K562 (cell line): ENCODE measurements around the gene CFHR5. TPM values are rescaled to one million over a fixed set of nuclear protein-coding genes. Genes with fewer than 3 reads are reported as not detected.

Experiments
- ATAC-seq: fragments of 200-7000 bp; cut with Tn5 transposase; 3 replicates; pipeline ENCODE4 v1.9.1; 2020; ENCODE audit warnings: moderate library complexity
- BruUV-seq: library from RNA; stranded (reverse); fragments of 400-500 nt; replicated peaks from 2 replicates; lab custom pipeline; 2021; lab: Mats Ljungman, UMichigan
- CTCF ChIA-PET: fragments of 300-600 bp; formaldehyde crosslinking; extraction: SDS; loops from one replicate; lab custom pipeline; 2021; ENCODE audit warnings: low intra/inter-chr PET ratio; lab: Yijun Ruan, JAX
- POLR2A ChIA-PET: fragments of 300-600, 350-650 bp; sonication (Branson Sonifier 250); formaldehyde crosslinking; extraction: SDS; loops from one replicate; lab custom pipeline; 2021; ENCODE audit warnings: antibody characterized with exemption, inconsistent platforms; lab: Yijun Ruan, JAX
- DNase-seq, 4 experiments: peaks; one replicate each; pipeline versions ENCODE4 v3.0.0 to v3.0.0-alpha.2; 2011 to 2018; ENCODE audit warnings: low spot score in 3 of 4, mixed read lengths in 3 of 4; ENCODE audit errors: extremely low read depth in 1 of 4
- FAIRE-seq: peaks from 2 replicates; lab custom pipeline; 2011; peaks lifted over from hg19 to GRCh38; lab: Jason Lieb, UNC
- H2AFZ ChIP-seq: 2 replicates; pipeline ENCODE4 v1.6.0; 2011; ENCODE audit warnings: low read depth, low read length, control low read depth, inconsistent platforms
- H3K27ac ChIP-seq: fragments of 200-600 bp; 3 replicates; pipeline ENCODE4 v1.8.0; 2011; ENCODE audit warnings: low read depth, mild to moderate bottlenecking, control low read depth, inconsistent platforms, low read length, moderate library complexity, mixed read lengths; ENCODE audit errors: extremely low read depth
- H3K27me3 ChIP-seq, 2 experiments: fragments of 300-600 bp in 1 of 2; 2 replicates in 1 of 2; 3 replicates in 1 of 2; pipeline versions ENCODE4 v1.6.0 to v1.8.0; 2011; ENCODE audit warnings: inconsistent platforms in 2 of 2, low read length in 2 of 2, mild to moderate bottlenecking in 1 of 2, mixed read lengths in 1 of 2, moderate library complexity in 1 of 2; ENCODE audit not compliant: control insufficient read depth in 2 of 2, insufficient read depth in 2 of 2
- H3K36me3 ChIP-seq: fragments of 300-600 bp; 3 replicates; pipeline ENCODE4 v1.8.0; 2011; ENCODE audit warnings: mild to moderate bottlenecking, low read length, inconsistent platforms; ENCODE audit not compliant: control insufficient read depth, insufficient read depth
- H3K4me1 ChIP-seq, 2 experiments: fragments of 200-600 bp in 1 of 2; replicated peaks in 1 of 2; 2 replicates in 1 of 2; 3 replicates in 1 of 2; pipeline versions ENCODE4 v1.5.1 to v1.8.0; 2011; ENCODE audit warnings: inconsistent platforms in 2 of 2, low read length in 2 of 2, mild to moderate bottlenecking in 1 of 2, mixed read lengths in 1 of 2, moderate library complexity in 1 of 2; ENCODE audit not compliant: control insufficient read depth in 2 of 2, insufficient read depth in 2 of 2
- H3K4me2 ChIP-seq: 2 replicates; pipeline ENCODE4 v1.6.1; 2011; ENCODE audit warnings: low read length, control low read depth, inconsistent platforms, mixed read lengths; ENCODE audit not compliant: insufficient read depth
- H3K4me3 ChIP-seq: fragments of 200-600 bp; sonication (generic), shearing (Covaris generic); 2 replicates; pipeline ENCODE4 v1.5.1; 2016; ENCODE audit warnings: control low read depth, inconsistent platforms
- H3K79me2 ChIP-seq: fragments of 200-600 bp; 3 replicates; pipeline ENCODE4 v1.8.0; 2011; ENCODE audit warnings: low read length, inconsistent platforms; ENCODE audit not compliant: control insufficient read depth, insufficient read depth
- H3K9ac ChIP-seq, 2 experiments: 2 replicates each; pipeline versions ENCODE4 v1.6.0 to v1.6.1; 2011; ENCODE audit warnings: low read depth in 2 of 2, low read length in 2 of 2, control low read depth in 1 of 2, inconsistent platforms in 1 of 2, mild to moderate bottlenecking in 1 of 2, mixed read lengths in 1 of 2; ENCODE audit not compliant: insufficient read depth in 1 of 2
- H3K9me1 ChIP-seq: one replicate; pipeline ENCODE4 v1.6.0; 2011; ENCODE audit warnings: inconsistent platforms, mild to moderate bottlenecking, low read length, moderate library complexity; ENCODE audit not compliant: control insufficient read depth, insufficient read depth
- H3K9me3 ChIP-seq: replicated peaks from 2 replicates; pipeline ENCODE4 v1.5.1; 2011; ENCODE audit warnings: low read depth, low read length, inconsistent platforms; ENCODE audit not compliant: control insufficient read depth, insufficient read depth
- H4K20me1 ChIP-seq: replicated peaks from 2 replicates; pipeline ENCODE4 v1.6.1; 2011; ENCODE audit warnings: low read length, inconsistent platforms, mixed read lengths; ENCODE audit not compliant: control insufficient read depth, insufficient read depth
- BDP1 ChIP-seq: IDR thresholded peaks from 3 replicates; pipeline ENCODE4 v1.6.1; 2011; ENCODE audit not compliant: insufficient read length, insufficient read depth
- C11orf30 ChIP-seq: fragments of 450-650 bp; IDR thresholded peaks from 2 replicates; pipeline ENCODE4 v1.6.1; 2016; ENCODE audit warnings: low read depth, mild to moderate bottlenecking
- CCAR2 ChIP-seq: fragments of 200-400 bp; formaldehyde crosslinking; IDR thresholded peaks from 2 replicates; pipeline ENCODE4 v1.6.1; 2017; ENCODE audit warnings: mild to moderate bottlenecking, low read depth, low read length
- CHD2 ChIP-seq: IDR thresholded peaks from 2 replicates; pipeline ENCODE4 v1.6.1; 2011; ENCODE audit warnings: low read depth, low read length
- ELF4 ChIP-seq: fragments of 450-650 bp; formaldehyde crosslinking; IDR thresholded peaks from 2 replicates; pipeline ENCODE4 v1.4.0; 2022; ENCODE audit warnings: missing genetic modification characterization
- HNRNPLL ChIP-seq: fragments of 200-400 bp; formaldehyde crosslinking; IDR thresholded peaks from 2 replicates; pipeline ENCODE4 v1.6.1; 2017; ENCODE audit warnings: low read length, low read depth, mild to moderate bottlenecking; ENCODE audit not compliant: poor library complexity, severe bottlenecking
- IRF1 ChIP-seq: sonication (generic); formaldehyde crosslinking; IDR thresholded peaks from 2 replicates; pipeline ENCODE4 v1.8.0; 2022; ENCODE audit warnings: missing genetic modification reagents, mild to moderate bottlenecking, borderline replicate concordance
- IRF2 ChIP-seq: sonication (generic); formaldehyde crosslinking; IDR thresholded peaks from 2 replicates; pipeline ENCODE4 v1.8.1; 2022; ENCODE audit warnings: mild to moderate bottlenecking, missing genetic modification reagents
- NCOA6 ChIP-seq: fragments of 450-650 bp; IDR thresholded peaks from 2 replicates; pipeline ENCODE4 v1.6.1; 2017; ENCODE audit warnings: mild to moderate bottlenecking
- NR2C2 ChIP-seq, 2 experiments: fragments of 200-800 bp in 1 of 2; sonication (Bioruptor generic) in 1 of 2; sonication (generic) in 1 of 2; formaldehyde crosslinking in 1 of 2; IDR thresholded peaks; 2 replicates each; pipeline versions ENCODE4 v1.6.1 to v1.8.0; 2016 to 2022; ENCODE audit warnings: mild to moderate bottlenecking in 1 of 2, missing compliant biosample characterization in 1 of 2, missing genetic modification characterization in 1 of 2, missing genetic modification reagents in 1 of 2
- SUPT5H ChIP-seq: fragments of 450-650 bp; IDR thresholded peaks from 2 replicates; pipeline ENCODE4 v1.6.1; 2016
- TFE3 ChIP-seq: fragments of 450-650 bp; formaldehyde crosslinking; IDR thresholded peaks from 2 replicates; pipeline ENCODE4 v1.4.0; 2020; ENCODE audit warnings: mild to moderate bottlenecking, mixed read lengths
- U2AF1 ChIP-seq: fragments of 200-400 bp; formaldehyde crosslinking; optimal IDR thresholded peaks from 2 replicates; pipeline ENCODE3; 2017; ENCODE audit warnings: mild to moderate bottlenecking, low read depth, low read length, moderate library complexity
- ZFP91 ChIP-seq: sonication (generic); formaldehyde crosslinking; IDR thresholded peaks from 2 replicates; pipeline ENCODE4 v1.8.0; 2022; ENCODE audit warnings: mild to moderate bottlenecking, missing genetic modification reagents
- ZNF124 ChIP-seq: sonication (generic); formaldehyde crosslinking; IDR thresholded peaks from 2 replicates; pipeline ENCODE4 v1.8.1; 2022; ENCODE audit warnings: missing genetic modification reagents
- ZNF274 ChIP-seq: IDR thresholded peaks from 2 replicates; pipeline ENCODE4 v1.6.1; 2011; ENCODE audit warnings: low read depth, mild to moderate bottlenecking, low read length, moderate library complexity, borderline replicate concordance
- ZNF561 ChIP-seq: fragments of 450-650 bp; formaldehyde crosslinking; conservative IDR thresholded peaks from 2 replicates; pipeline ENCODE4 v1.4.0; 2020; ENCODE audit warnings: mild to moderate bottlenecking, moderate library complexity
- ZNF717 ChIP-seq: fragments of 250-450 bp; sonication (Bioruptor Pico); IDR thresholded peaks from 2 replicates; pipeline ENCODE4 v1.5.0; 2021
- WGBS: fragments of 100-300 bp; shearing (Covaris generic); methylation state at CpG from one replicate; pipeline ENCODE4 v1.1.6; 2016; ENCODE audit warnings: low coverage, mixed read lengths; ENCODE audit not compliant: insufficient coverage; ENCODE audit errors: missing lambda C conversion rate; 5-methylcytosine and 5-hydroxymethylcytosine counted together
- in situ Hi-C: fragments of 300-500 bp; cut with MboI; formaldehyde crosslinking; loops from 4 replicates; pipeline ENCODE4 v1.15.0; 2018; ENCODE audit warnings: inconsistent platforms, mixed read lengths
- intact Hi-C: fragments of 100-400 bp; cut with micrococcal nuclease; formaldehyde crosslinking; loops from 2 replicates; pipeline ENCODE4 v1.14.2; 2022
- polyA plus RNA-seq, 8 experiments: library from polyadenylated mRNA; depleted of rRNA in 4 of 8; stranded (reverse) in 5 of 8; unstranded in 3 of 8; fragments of >200 nt; fragmentation: Nextera tagmentation in 2 of 8; fragmentation: Illumina TruSeq in 1 of 8; extraction: Ambion mirVana in 2 of 8; extraction: Trizol in 1 of 8; gene quantifications; 2 replicates each; pipeline versions ENCODE4 v1.2.1 to v1.2.3, GENCODE V29; 2011 to 2014; ENCODE audit warnings: inconsistent platforms in 1 of 8, missing spikeins in 1 of 8
- total RNA-seq, 7 experiments: library from RNA; depleted of rRNA in 6 of 7; stranded (reverse); fragments of >200 nt in 6 of 7; fragmentation: Illumina TruSeq in 2 of 7; extraction: Trizol in 2 of 7; gene quantifications; 2 replicates each; pipeline versions ENCODE4 v1.2.1 to v1.2.3, GENCODE V29; 2011 to 2021; ENCODE audit warnings: low replicate concordance in 1 of 7
- TF ChIP-seq, protein P1 (sequence below): fragments of 450-650 bp; formaldehyde crosslinking; IDR thresholded peaks from 2 replicates; pipeline ENCODE4 v1.4.0; 2020; ENCODE audit warnings: mild to moderate bottlenecking, moderate library complexity

CFHR5 gene
- total and polyA plus RNA-seq, 9 of the 15 experiments (the other 6 are each of a cell fraction or from before 2014, with no cell fraction given) = not detected

GRCh38 chr1:196955926-196956325, 21.4 kb upstream of the CFHR5 start (continued):
- TF ChIP-seq, protein P1, sequence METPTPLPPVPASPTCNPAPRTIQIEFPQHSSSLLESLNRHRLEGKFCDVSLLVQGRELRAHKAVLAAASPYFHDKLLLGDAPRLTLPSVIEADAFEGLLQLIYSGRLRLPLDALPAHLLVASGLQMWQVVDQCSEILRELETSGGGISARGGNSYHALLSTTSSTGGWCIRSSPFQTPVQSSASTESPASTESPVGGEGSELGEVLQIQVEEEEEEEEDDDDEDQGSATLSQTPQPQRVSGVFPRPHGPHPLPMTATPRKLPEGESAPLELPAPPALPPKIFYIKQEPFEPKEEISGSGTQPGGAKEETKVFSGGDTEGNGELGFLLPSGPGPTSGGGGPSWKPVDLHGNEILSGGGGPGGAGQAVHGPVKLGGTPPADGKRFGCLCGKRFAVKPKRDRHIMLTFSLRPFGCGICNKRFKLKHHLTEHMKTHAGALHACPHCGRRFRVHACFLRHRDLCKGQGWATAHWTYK = no peak
- TF ChIP-seq ZNF124 (CRISPR knock-in tag) = no peak
- no peak for TF ChIP-seq ZNF717 (CRISPR knock-in tag)
- TF ChIP-seq U2AF1 = no peak
- TF ChIP-seq TFE3 (CRISPR knock-in tag) = no peak
- no peak for TF ChIP-seq ELF4 (CRISPR knock-in tag)
- no peak for TF ChIP-seq NR2C2 (CRISPR knock-in tag; IDR thresholded peaks at IDR 0.05)
- TF ChIP-seq NR2C2 (tag; IDR thresholded peaks at IDR 0.05) = no peak
- TF ChIP-seq CHD2 = no peak
- no peak for TF ChIP-seq ZNF274

GRCh38 chr1:196960854-196961253, 16.5 kb upstream of the CFHR5 start:
- Histone ChIP-seq H4K20me1 (no peaks in the 10 kb centered on the region), H3K79me2 (no peaks in the 10 kb centered on the region), H3K36me3 (no peaks in the 10 kb centered on the region), H3K27me3 (no peaks in the 10 kb centered on the region), H3K4me3 (no peak overlapping the region), H2AFZ (no peak overlapping the region), H3K9me3 (no peaks in the 10 kb centered on the region), H3K4me2 (no peak overlapping the region), H3K9me1 (no peaks in the 10 kb centered on the region), H3K9ac (no peak overlapping the region), H3K27ac (no peak overlapping the region), H3K4me1 (no peaks in the 10 kb centered on the region)
- WGBS = 2% methylated on average over 3 of the region's 3 CpGs
- CTCF ChIA-PET = no interaction called here
- in situ Hi-C loops (no loop called here), intact Hi-C loops (no loop called here)
- no peak for ATAC-seq
- FAIRE-seq = no peak
- no TSS peak for BruUV-seq
- no peak for DNase-seq
- POLR2A ChIA-PET = no interaction called here
- no peak for TF ChIP-seq HNRNPLL
- TF ChIP-seq IRF2 = no peak
- TF ChIP-seq CCAR2 = no peak
- TF ChIP-seq BDP1 = no peak
- TF ChIP-seq NCOA6 = no peak
- TF ChIP-seq ZNF561 (CRISPR knock-in tag) = no peak
- TF ChIP-seq SUPT5H = no peak
- TF ChIP-seq ZFP91 (CRISPR knock-in tag) = no peak
- no peak for TF ChIP-seq IRF1 (CRISPR knock-in tag)
- TF ChIP-seq C11orf30 = no peak
